MM.1S (cell line): ENCODE measurements around the gene HIBADH.

ENCODE experiments used
- DNase-seq: peaks from one replicate; pipeline ENCODE4 v3.0.0-alpha.2; 2015
- H2AFZ ChIP-seq: fragments of 300-600 bp; sonication (generic); 2 replicates; pipeline ENCODE4 v1.6.0; 2016; ENCODE audit warnings: antibody characterized with exemption, low read length
- H3F3A ChIP-seq: fragments of 300-600 bp; sonication (generic); 2 replicates; pipeline ENCODE4 v1.6.1; 2016; ENCODE audit warnings: mild to moderate bottlenecking, antibody characterized with exemption, low read length, moderate library complexity, mixed read lengths; ENCODE audit not compliant: insufficient read depth
- H3K27ac ChIP-seq: fragments of 300-600 bp; sonication (generic); 2 replicates; pipeline ENCODE4 v1.5.1; 2016; ENCODE audit warnings: mild to moderate bottlenecking, low read length
- H3K27me3 ChIP-seq: fragments of 300-600 bp; sonication (generic); replicated peaks from 2 replicates; pipeline ENCODE4 v1.6.0; 2016; ENCODE audit warnings: low read length; ENCODE audit not compliant: insufficient read depth
- H3K36me3 ChIP-seq: fragments of 300-600 bp; sonication (generic); replicated peaks from 2 replicates; pipeline ENCODE4 v1.6.1; 2016; ENCODE audit warnings: mild to moderate bottlenecking, low read length, mixed read lengths; ENCODE audit not compliant: insufficient read depth
- H3K4me1 ChIP-seq: fragments of 300-600 bp; sonication (generic); 2 replicates; pipeline ENCODE4 v1.6.1; 2016; ENCODE audit warnings: low read length, mixed read lengths
- H3K4me2 ChIP-seq: fragments of 300-600 bp; sonication (generic); 2 replicates; pipeline ENCODE4 v1.6.0; 2016; ENCODE audit warnings: low read depth, low read length
- H3K4me3 ChIP-seq: fragments of 300-600 bp; sonication (generic); 2 replicates; pipeline ENCODE4 v1.5.1; 2016; ENCODE audit warnings: low read length, mixed read lengths
- H3K79me2 ChIP-seq: fragments of 300-600 bp; sonication (generic); 2 replicates; pipeline ENCODE4 v1.6.1; 2016; ENCODE audit warnings: mixed run types, low read length, mixed read lengths
- H3K9ac ChIP-seq: fragments of 300-600 bp; sonication (generic); 2 replicates; pipeline ENCODE4 v1.6.1; 2016; ENCODE audit warnings: low read length, mixed read lengths
- H3K9me2 ChIP-seq: fragments of 300-600 bp; sonication (generic); replicated peaks from 2 replicates; pipeline ENCODE4 v1.6.1; 2016; ENCODE audit warnings: mild to moderate bottlenecking, low read length, mixed read lengths; ENCODE audit not compliant: insufficient read depth
- H3K9me3 ChIP-seq: fragments of 300-600 bp; sonication (generic); replicated peaks from 2 replicates; pipeline ENCODE4 v1.6.1; 2016; ENCODE audit warnings: mild to moderate bottlenecking, low read length, mixed read lengths; ENCODE audit not compliant: insufficient read depth
- H4K20me1 ChIP-seq: fragments of 300-600 bp; sonication (generic); 2 replicates; pipeline ENCODE4 v1.6.1; 2016; ENCODE audit warnings: mild to moderate bottlenecking, low read length, moderate library complexity, mixed read lengths; ENCODE audit not compliant: insufficient read depth
- CTCF ChIP-seq: fragments of 300-600 bp; sonication (generic); IDR thresholded peaks from 2 replicates; pipeline ENCODE4 v1.5.1; 2016; ENCODE audit warnings: antibody characterized with exemption, low read length, mixed read lengths
- EZH2 ChIP-seq: fragments of 300-600 bp; sonication (generic); optimal IDR thresholded peaks from 2 replicates; pipeline ENCODE3; 2017; ENCODE audit warnings: low read depth, mild to moderate bottlenecking, antibody characterized with exemption, low read length, mixed read lengths
- EZH2phosphoT487 ChIP-seq: fragments of 300-600 bp; sonication (generic); IDR thresholded peaks from 2 replicates; pipeline ENCODE4 v1.6.1; 2018; ENCODE audit warnings: antibody characterized with exemption, low read length

Gene HIBADH

GRCh38 chr7:27671675-27672074 is 9.0 kb upstream of the HIBADH start:
- H3K36me3 ChIP-seq, result no peaks in the 10 kb centered on the region
- no peak for DNase-seq
- H3K4me3 ChIP-seq, result no peak overlapping the region
- H3K4me2 ChIP-seq, result no peak overlapping the region
- no peak overlapping the region for H2AFZ ChIP-seq
- no peaks in the 10 kb centered on the region for H3K79me2 ChIP-seq
- H3K9ac ChIP-seq, result no peak overlapping the region
- no peak overlapping the region for H3K27ac ChIP-seq
- H3K4me1 ChIP-seq, result no peaks in the 10 kb centered on the region
- no peaks in the 10 kb centered on the region for H3K9me2 ChIP-seq
- no peak for TF ChIP-seq EZH2phosphoT487
- TF ChIP-seq EZH2, result no peak
- no peaks in the 10 kb centered on the region for H3K9me3 ChIP-seq
- no peaks in the 10 kb centered on the region for H4K20me1 ChIP-seq
- H3F3A ChIP-seq, result no peaks in the 10 kb centered on the region
- no peaks in the 10 kb centered on the region for H3K27me3 ChIP-seq

GRCh38 chr7:27670676-27671075 is 8.0 kb upstream of the HIBADH start:
- H3F3A ChIP-seq, result no peaks in the 10 kb centered on the region
- no peak overlapping the region for H3K4me3 ChIP-seq
- no peaks in the 10 kb centered on the region for H4K20me1 ChIP-seq
- no peaks in the 10 kb centered on the region for H3K9me2 ChIP-seq
- H3K4me2 ChIP-seq, result no peak overlapping the region
- H3K36me3 ChIP-seq, result no peaks in the 10 kb centered on the region
- no peak overlapping the region for H3K27ac ChIP-seq
- H3K9ac ChIP-seq, result no peak overlapping the region
- no peaks in the 10 kb centered on the region for H3K79me2 ChIP-seq
- DNase-seq, result no peak
- no peak for TF ChIP-seq CTCF
- TF ChIP-seq EZH2phosphoT487, result no peak
- no peaks in the 10 kb centered on the region for H3K27me3 ChIP-seq
- H3K9me3 ChIP-seq, result no peaks in the 10 kb centered on the region
- no peaks in the 10 kb centered on the region for H3K4me1 ChIP-seq
- H2AFZ ChIP-seq, result no peak overlapping the region

- H3K36me3 ChIP-seq, result no peaks in the 10 kb centered on the region
Observed at GRCh38 chr7:27670177-27670576, 7.5 kb upstream of the HIBADH start.

More at GRCh38 chr7:27670177-27670576, 7.5 kb upstream of the HIBADH start:
- no peak overlapping the region for H2AFZ ChIP-seq
- no peaks in the 10 kb centered on the region for H4K20me1 ChIP-seq
- no peaks in the 10 kb centered on the region for H3K9me2 ChIP-seq
- no peak overlapping the region for H3K9ac ChIP-seq
- no peaks in the 10 kb centered on the region for H3K79me2 ChIP-seq
- H3F3A ChIP-seq, result no peaks in the 10 kb centered on the region
- no peak overlapping the region for H3K27ac ChIP-seq
- DNase-seq, result no peak
- no peak for TF ChIP-seq CTCF
- no peak for TF ChIP-seq EZH2
- TF ChIP-seq EZH2phosphoT487, result no peak
- no peak overlapping the region for H3K4me3 ChIP-seq
- no peaks in the 10 kb centered on the region for H3K4me1 ChIP-seq
- no peaks in the 10 kb centered on the region for H3K27me3 ChIP-seq
- H3K4me2 ChIP-seq, result no peak overlapping the region
- H3K9me3 ChIP-seq, result no peaks in the 10 kb centered on the region
